HepG2 (cell line): Measurements from ENCODE around the gene HMGN4. TPM values are rescaled to one million over a fixed set of nuclear protein-coding genes. Genes with fewer than 3 reads are reported as not detected.
A peak's percentile ranks its signal among the peaks of the same experiment; 100 is the strongest.

Source experiments
- ATAC-seq: fragments of 200-7000 bp; cut with Tn5 transposase; 3 replicates; pipeline ENCODE4 v1.9.1; 2020; ENCODE audit warnings: mild to moderate bottlenecking, moderate library complexity
- BruUV-seq: library from RNA; stranded (reverse); fragments of 400-500 nt; replicated peaks from 2 replicates; lab custom pipeline; 2021; lab: Mats Ljungman, UMichigan
- CTCF ChIA-PET: fragments of 300-600 bp; formaldehyde crosslinking; extraction: SDS; loops from one replicate; lab custom pipeline; 2021; ENCODE audit warnings: low total read pairs, inconsistent platforms, low intra/inter-chr PET ratio; lab: Yijun Ruan, JAX
- POLR2A ChIA-PET: fragments of 350-600 bp; sonication (Branson Sonifier 250); formaldehyde crosslinking; loops from one replicate; lab custom pipeline; 2020; ENCODE audit warnings: antibody characterized with exemption, inconsistent platforms; lab: Yijun Ruan, JAX
- DNase-seq: peaks from one replicate; pipeline ENCODE4 v3.0.0-alpha.2; 2015; ENCODE audit warnings: low spot score
- FAIRE-seq: peaks from 3 replicates; lab custom pipeline; 2011; peaks lifted over from hg19 to GRCh38; lab: Jason Lieb, UNC
- H2AFZ ChIP-seq: one replicate; pipeline ENCODE4 v1.6.1; 2011; ENCODE audit warnings: low read length, inconsistent platforms
- H3K27ac ChIP-seq: fragments of 300-600 bp; 3 replicates; pipeline ENCODE4 v1.8.0; 2011; ENCODE audit warnings: mixed run types, mild to moderate bottlenecking, mixed read lengths, low read length, inconsistent platforms; ENCODE audit not compliant: insufficient read depth; ENCODE audit errors: extremely low read length
- H3K27me3 ChIP-seq, 2 experiments: fragments of 200-600 bp in 1 of 2; 2 replicates in 1 of 2; 3 replicates in 1 of 2; pipeline versions ENCODE4 v1.6.0 to v1.8.0; 2011; ENCODE audit warnings: low read length in 2 of 2, mild to moderate bottlenecking in 2 of 2, moderate library complexity in 2 of 2, inconsistent platforms in 1 of 2; ENCODE audit not compliant: insufficient read depth in 2 of 2, control insufficient read depth in 1 of 2
- H3K36me3 ChIP-seq, 2 experiments: fragments of 200-600 bp in 1 of 2; replicated peaks in 1 of 2; 2 replicates in 1 of 2; 3 replicates in 1 of 2; pipeline versions ENCODE4 v1.5.1 to v1.8.0; 2011; ENCODE audit warnings: low read length in 2 of 2, inconsistent platforms in 1 of 2; ENCODE audit not compliant: insufficient read depth in 2 of 2, control insufficient read depth in 1 of 2
- H3K4me1 ChIP-seq: 2 replicates; pipeline ENCODE4 v1.5.1; 2012; ENCODE audit warnings: low read length, inconsistent platforms; ENCODE audit not compliant: insufficient read depth
- H3K4me2 ChIP-seq: 2 replicates; pipeline ENCODE4 v1.6.0; 2011; ENCODE audit warnings: low read depth, low read length, inconsistent platforms
- H3K4me3 ChIP-seq, 3 experiments: fragments of 200-600 bp in 1 of 3; sonication (generic), shearing (Covaris generic) in 1 of 3; replicated peaks in 1 of 3; 2 replicates each; pipeline ENCODE4 v1.5.1; 2011 to 2016; ENCODE audit warnings: low read length in 3 of 3, inconsistent platforms in 2 of 3, low read depth in 2 of 3, mild to moderate bottlenecking in 2 of 3, control low read depth in 1 of 3, mixed read lengths in 1 of 3; ENCODE audit not compliant: insufficient read depth in 1 of 3
- H3K79me2 ChIP-seq: one replicate; pipeline ENCODE4 v1.6.1; 2011; ENCODE audit warnings: low read length, inconsistent platforms; ENCODE audit not compliant: insufficient read depth
- H3K9ac ChIP-seq: 2 replicates; pipeline ENCODE4 v1.6.0; 2011; ENCODE audit warnings: mild to moderate bottlenecking, low read depth, low read length, inconsistent platforms; ENCODE audit not compliant: insufficient read depth
- H3K9me3 ChIP-seq: 2 replicates; pipeline ENCODE4 v1.5.1; 2012; ENCODE audit warnings: mild to moderate bottlenecking, low read length
- H4K20me1 ChIP-seq: 2 replicates; pipeline ENCODE4 v1.6.0; 2011; ENCODE audit warnings: inconsistent platforms, mild to moderate bottlenecking, low read length, moderate library complexity; ENCODE audit not compliant: insufficient read depth
- ARNT ChIP-seq: fragments of 450-650 bp; IDR thresholded peaks from 2 replicates; pipeline ENCODE4 v1.6.1; 2017
- CBX2 ChIP-seq, 2 experiments: fragments of 200-600 bp in 1 of 2; sonication (generic); formaldehyde crosslinking in 1 of 2; IDR thresholded peaks; 2 replicates each; pipeline versions ENCODE4 v1.7.0 to v1.8.1; 2018 to 2022; ENCODE audit warnings: low read depth in 2 of 2, low read length in 1 of 2, mild to moderate bottlenecking in 1 of 2, missing genetic modification reagents in 1 of 2
- DRAP1 ChIP-seq: IDR thresholded peaks from 2 replicates; pipeline ENCODE4 v1.6.1; 2016; ENCODE audit warnings: missing genetic modification reagents, missing compliant biosample characterization
- ETV6 ChIP-seq: sonication (generic); formaldehyde crosslinking; conservative IDR thresholded peaks from 2 replicates; pipeline ENCODE4 v1.4.0; 2020; ENCODE audit warnings: missing genetic modification reagents
- FOXA3 ChIP-seq: IDR thresholded peaks from 2 replicates; pipeline ENCODE4 v1.6.1; 2016; ENCODE audit warnings: missing genetic modification reagents, missing compliant biosample characterization
- HOXA7 ChIP-seq: sonication (generic); formaldehyde crosslinking; IDR thresholded peaks from 2 replicates; pipeline ENCODE4 v1.8.1; 2022; ENCODE audit warnings: mild to moderate bottlenecking, missing genetic modification reagents, moderate library complexity
- MATR3 ChIP-seq: sonication (generic); formaldehyde crosslinking; IDR thresholded peaks from 2 replicates; pipeline ENCODE4 v1.4.0; 2020; ENCODE audit warnings: missing genetic modification reagents
- MXI1 ChIP-seq: IDR thresholded peaks from 3 replicates; pipeline ENCODE4 v1.6.1; 2012; ENCODE audit warnings: low read depth, low read length, inconsistent platforms, borderline replicate concordance
- NONO ChIP-seq, 2 experiments: fragments of 450-650 bp in 1 of 2; sonication (generic) in 1 of 2; formaldehyde crosslinking in 1 of 2; IDR thresholded peaks in 1 of 2; conservative IDR thresholded peaks in 1 of 2; 2 replicates each; pipeline versions ENCODE4 v1.6.1 to v1.8.0; 2017 to 2022; ENCODE audit warnings: mild to moderate bottlenecking in 1 of 2, missing genetic modification reagents in 1 of 2, moderate library complexity in 1 of 2
- PHF5A ChIP-seq: IDR thresholded peaks from one replicate; pipeline ENCODE4 v1.6.1; 2018; ENCODE audit warnings: low read depth, missing genetic modification reagents; ENCODE audit not compliant: unreplicated experiment
- THAP11 ChIP-seq: IDR thresholded peaks from 2 replicates; pipeline ENCODE4 v1.6.1; 2016; ENCODE audit warnings: missing biosample characterization, missing genetic modification reagents
- ZFP37 ChIP-seq: sonication (generic); formaldehyde crosslinking; IDR thresholded peaks from 2 replicates; pipeline ENCODE4 v1.4.0; 2020; ENCODE audit warnings: missing genetic modification reagents, borderline replicate concordance
- ZMAT5 ChIP-seq: sonication (generic); formaldehyde crosslinking; IDR thresholded peaks from 2 replicates; pipeline ENCODE4 v1.5.0; 2020; ENCODE audit warnings: mild to moderate bottlenecking, low read depth, missing genetic modification reagents, borderline replicate concordance
- ZNF234 ChIP-seq: sonication (generic); formaldehyde crosslinking; conservative IDR thresholded peaks from 2 replicates; pipeline ENCODE4 v1.5.1; 2020; ENCODE audit warnings: mild to moderate bottlenecking, missing genetic modification reagents
- ZNF331 ChIP-seq: sonication (generic); formaldehyde crosslinking; IDR thresholded peaks from 2 replicates; pipeline ENCODE4 v1.4.0; 2020; ENCODE audit warnings: missing genetic modification reagents
- ZNF639 ChIP-seq: conservative IDR thresholded peaks from 2 replicates; pipeline ENCODE4 v1.6.1; 2018; ENCODE audit warnings: missing genetic modification reagents
- ZNF878 ChIP-seq: sonication (generic); formaldehyde crosslinking; IDR thresholded peaks from 2 replicates; pipeline ENCODE4 v1.8.1; 2023; ENCODE audit warnings: mild to moderate bottlenecking, missing genetic modification reagents, moderate library complexity
- WGBS: methylation state at CpG from one replicate; pipeline ENCODE4 v1.1.6; 2017; ENCODE audit warnings: low lambda C conversion rate; 5-methylcytosine and 5-hydroxymethylcytosine counted together
- in situ Hi-C: cut with HindIII; loops from 2 replicates; pipeline ENCODE4 v1.10.0; 2017; ENCODE audit warnings: low pct_unique_long_range_greater_than_20kb; ENCODE audit not compliant: extremely low pct_ligation_motif_present
- intact Hi-C: fragments of 100-400 bp; cut with micrococcal nuclease; formaldehyde crosslinking; loops from one replicate; pipeline ENCODE4 v1.10.0; 2022; ENCODE audit not compliant: unreplicated experiment
- polyA plus RNA-seq, 8 experiments: library from polyadenylated mRNA; depleted of rRNA in 3 of 8; stranded (reverse) in 7 of 8; unstranded in 1 of 8; fragments of >200 nt; fragmentation: Illumina TruSeq in 4 of 8; extraction: Trizol in 4 of 8; gene quantifications; 2 replicates each; pipeline versions ENCODE4 v1.2.1 to v1.2.3, GENCODE V29; 2011 to 2016; ENCODE audit warnings: low read depth in 4 of 8, missing spikeins in 1 of 8, mixed read lengths in 1 of 8; ENCODE audit not compliant: insufficient read depth in 1 of 8
- total RNA-seq, 5 experiments: library from RNA; depleted of rRNA; stranded (reverse); fragments of >200 nt; fragmentation: Illumina TruSeq; extraction: Trizol; gene quantifications; 2 replicates each; pipeline ENCODE4 v1.2.3, GENCODE V29; 2016; ENCODE audit warnings: low read depth in 1 of 5
- TF ChIP-seq, protein P1 (sequence below), 2 experiments: sonication (generic) in 1 of 2; formaldehyde crosslinking in 1 of 2; IDR thresholded peaks; 2 replicates each; pipeline versions ENCODE4 v1.4.0 to v1.6.1; 2016 to 2020; ENCODE audit warnings: borderline replicate concordance in 1 of 2, low read depth in 1 of 2, mild to moderate bottlenecking in 1 of 2, missing genetic modification reagents in 1 of 2

Gene HMGN4
- total and polyA plus RNA-seq, 2 of the 13 experiments (the other 11 are each of a cell fraction or from before 2014, with no cell fraction given) = 39.9 to 52.1 TPM

DNA sequence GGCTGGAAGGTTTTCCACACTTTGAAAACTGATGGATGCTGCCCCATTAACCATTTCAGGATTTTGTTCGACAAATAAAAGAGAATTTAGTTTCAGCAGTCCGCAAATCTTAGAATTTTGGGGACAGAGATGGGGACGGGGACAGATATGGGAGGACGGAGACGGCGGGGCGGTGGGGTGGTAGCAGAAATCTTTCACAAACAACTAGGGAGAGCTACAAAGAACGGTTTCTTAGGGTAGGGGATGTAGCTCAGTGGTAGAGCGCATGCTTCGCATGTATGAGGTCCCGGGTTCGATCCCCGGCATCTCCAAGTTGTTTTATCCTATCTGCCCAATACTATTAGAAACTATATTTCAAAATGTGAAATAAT is 15.1 kb downstream of the HMGN4 start:
- in situ Hi-C loops = loop anchor here (5.0 kb wide), 1 partner anchor 221 kb away; no protein-coding TSS in a partner anchor
- peak; percentile 78 for DNase-seq
- peak overlapping the region; percentile 70 for H3K9ac ChIP-seq
- TF ChIP-seq HOXA7 (CRISPR knock-in tag) (no peak), MATR3 (CRISPR knock-in tag) (no peak), DRAP1 (CRISPR knock-in tag) (peak; percentile 92), ZNF878 (peak; percentile 49; the same call in 1 of the 2 replicates), ZFP37 (CRISPR knock-in tag) (no peak), ZNF234 (CRISPR knock-in tag) (no peak), ZNF331 (peak; percentile 78; the same call in 1 of the 2 replicates), MXI1 (peak; percentile 72; the same call in 1 of the 3 replicates), CBX2 (IDR thresholded peaks at IDR 0.05; ENCODE audit: low read depth, low read length) (no peak), CBX2 (CRISPR knock-in tag; IDR thresholded peaks at IDR 0.05; ENCODE audit: low read depth) (no peak), NONO (IDR thresholded peaks at IDR 0.05) (no peak), NONO (CRISPR knock-in tag; conservative IDR thresholded peaks at IDR 0.05) (0 out of 2 replicates have a peak, but pooled peaks have one; percentile 42), ETV6 (CRISPR knock-in tag) (0 out of 2 replicates have a peak, but pooled peaks have one; percentile 32), FOXA3 (CRISPR knock-in tag) (peak; percentile 55), PHF5A (CRISPR knock-in tag) (peak; percentile 41), ZMAT5 (CRISPR knock-in tag) (no peak), ZNF639 (peak; percentile 32; the same call in 1 of the 2 replicates), ARNT (no peak), THAP11 (CRISPR knock-in tag) (peak; percentile 16; the same call in 1 of the 2 replicates)
- TF ChIP-seq, protein P1, sequence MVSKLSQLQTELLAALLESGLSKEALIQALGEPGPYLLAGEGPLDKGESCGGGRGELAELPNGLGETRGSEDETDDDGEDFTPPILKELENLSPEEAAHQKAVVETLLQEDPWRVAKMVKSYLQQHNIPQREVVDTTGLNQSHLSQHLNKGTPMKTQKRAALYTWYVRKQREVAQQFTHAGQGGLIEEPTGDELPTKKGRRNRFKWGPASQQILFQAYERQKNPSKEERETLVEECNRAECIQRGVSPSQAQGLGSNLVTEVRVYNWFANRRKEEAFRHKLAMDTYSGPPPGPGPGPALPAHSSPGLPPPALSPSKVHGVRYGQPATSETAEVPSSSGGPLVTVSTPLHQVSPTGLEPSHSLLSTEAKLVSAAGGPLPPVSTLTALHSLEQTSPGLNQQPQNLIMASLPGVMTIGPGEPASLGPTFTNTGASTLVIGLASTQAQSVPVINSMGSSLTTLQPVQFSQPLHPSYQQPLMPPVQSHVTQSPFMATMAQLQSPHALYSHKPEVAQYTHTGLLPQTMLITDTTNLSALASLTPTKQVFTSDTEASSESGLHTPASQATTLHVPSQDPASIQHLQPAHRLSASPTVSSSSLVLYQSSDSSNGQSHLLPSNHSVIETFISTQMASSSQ (IDR thresholded peaks at IDR 0.05; ENCODE audit: low read depth) = peak; percentile 52; the same call in 1 of the 2 replicates
- TF ChIP-seq, protein P1 (CRISPR knock-in tag; IDR thresholded peaks at IDR 0.05; ENCODE audit: borderline replicate concordance) = peak; percentile 22; the same call in 1 of the 2 replicates

More for the DNA sequence above, 15.1 kb downstream of the HMGN4 start:
- peak overlapping the region; percentile 89 for H2AFZ ChIP-seq
- ATAC-seq (peak; percentile 26), FAIRE-seq (no peak)
- intact Hi-C loops = loop anchor here (1.0 to 10.0 kb wide), 3 partner anchors 16 to 922 kb away; partner anchors contain the start of gene ZNF184
- POLR2A ChIA-PET = interaction anchor here (1.3 to 5.7 kb wide), 3 partner anchors 16 to 222 kb away, joined by 4 to 68 read pairs (median 8); partner anchors contain the start of gene HMGN4
- no peaks in the 10 kb centered on the region for H3K9me3 ChIP-seq
- H3K79me2 ChIP-seq = no peaks in the 10 kb centered on the region
- no peaks in the 10 kb centered on the region; a peak in 1 of 5 replicates for H3K27me3 ChIP-seq
- BruUV-seq = no TSS peak
- peaks cover 51% of the 10 kb centered on the region for H3K4me1 ChIP-seq
- H3K4me2 ChIP-seq = peak overlapping the region; percentile 89
- no peaks in the 10 kb centered on the region for H3K36me3 ChIP-seq
- no peaks in the 10 kb centered on the region for H4K20me1 ChIP-seq
- WGBS = under 1% methylated on average over 13 of the region's 13 CpGs
- CTCF ChIA-PET = no interaction called here
- H3K27ac ChIP-seq = peak overlapping the region; percentile 39
- H3K4me3 ChIP-seq = peak overlapping the region; percentile 77 to 81 (median 80)
